ENCODE measurements around the gene BCL2L15.

Gene BCL2L15

DNA sequence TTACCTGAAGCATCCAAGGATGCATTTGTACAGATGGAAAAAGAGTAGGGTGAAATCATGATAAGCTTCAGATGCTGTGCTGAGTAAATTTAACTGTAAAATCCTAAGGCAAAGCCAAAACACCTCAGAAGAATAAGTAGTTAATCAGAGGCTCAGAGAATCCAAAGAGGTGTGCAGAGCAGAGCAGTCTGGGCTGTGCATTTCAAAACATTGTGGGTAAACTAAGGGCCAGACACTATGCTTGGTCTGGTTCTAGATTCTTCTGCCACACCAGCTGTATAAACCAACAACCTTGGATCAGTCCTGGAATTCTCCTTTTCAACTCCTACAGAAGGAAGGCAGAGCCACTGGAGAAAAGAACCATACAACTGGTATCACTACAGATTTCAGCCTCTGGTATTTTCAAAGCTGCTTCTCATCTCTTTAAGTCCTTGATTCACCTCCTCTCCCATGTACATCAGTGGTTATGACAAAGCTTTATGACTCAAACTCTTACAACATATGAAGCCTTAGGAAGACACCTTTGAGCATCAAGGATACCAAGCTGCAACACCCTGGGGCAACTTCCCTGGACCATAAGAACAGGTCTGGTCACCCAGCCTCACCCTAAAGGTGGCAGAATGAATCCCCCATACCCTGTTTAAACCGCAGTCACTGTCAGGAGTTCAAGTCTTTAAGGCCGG, 30.2 kb upstream of the BCL2L15 start:
- no peak for ATAC-seq
- TF ChIP-seq, protein P1, sequence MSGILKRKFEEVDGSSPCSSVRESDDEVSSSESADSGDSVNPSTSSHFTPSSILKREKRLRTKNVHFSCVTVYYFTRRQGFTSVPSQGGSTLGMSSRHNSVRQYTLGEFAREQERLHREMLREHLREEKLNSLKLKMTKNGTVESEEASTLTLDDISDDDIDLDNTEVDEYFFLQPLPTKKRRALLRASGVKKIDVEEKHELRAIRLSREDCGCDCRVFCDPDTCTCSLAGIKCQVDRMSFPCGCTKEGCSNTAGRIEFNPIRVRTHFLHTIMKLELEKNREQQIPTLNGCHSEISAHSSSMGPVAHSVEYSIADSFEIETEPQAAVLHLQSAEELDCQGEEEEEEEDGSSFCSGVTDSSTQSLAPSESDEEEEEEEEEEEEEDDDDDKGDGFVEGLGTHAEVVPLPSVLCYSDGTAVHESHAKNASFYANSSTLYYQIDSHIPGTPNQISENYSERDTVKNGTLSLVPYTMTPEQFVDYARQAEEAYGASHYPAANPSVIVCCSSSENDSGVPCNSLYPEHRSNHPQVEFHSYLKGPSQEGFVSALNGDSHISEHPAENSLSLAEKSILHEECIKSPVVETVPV (CRISPR knock-in tag; IDR thresholded peaks at IDR 0.05) = no peak

DNA sequence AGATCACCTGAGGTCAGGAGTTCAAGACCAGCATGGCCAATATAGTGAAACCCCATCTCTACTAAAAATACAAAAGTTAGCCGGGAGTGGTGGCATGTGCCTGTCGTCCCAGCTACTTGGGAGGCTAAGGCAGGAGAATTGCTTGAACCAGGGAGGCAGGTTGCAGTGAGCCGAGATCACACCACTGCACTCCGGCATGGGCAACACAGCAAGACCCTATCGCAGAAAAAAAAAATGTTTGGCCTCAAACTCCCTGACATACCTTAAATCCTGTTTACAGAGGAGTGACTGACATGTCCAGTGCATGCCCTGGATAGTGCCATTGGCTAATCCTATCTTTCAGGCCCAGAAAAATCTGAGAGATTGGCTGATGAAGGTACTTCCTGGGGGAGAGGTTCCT, 29.6 kb upstream of the BCL2L15 start:
- ATAC-seq = no peak
- TF ChIP-seq, protein P1 (CRISPR knock-in tag; IDR thresholded peaks at IDR 0.05) = no peak
- TF ChIP-seq TOX (CRISPR knock-in tag; IDR thresholded peaks at IDR 0.05; ENCODE audit: borderline replicate concordance) = no peak
- no peak for TF ChIP-seq RARB (CRISPR knock-in tag; IDR thresholded peaks at IDR 0.05)
- no peak for TF ChIP-seq ZNF70 (CRISPR knock-in tag; IDR thresholded peaks at IDR 0.05)
- TF ChIP-seq PPARA (CRISPR knock-in tag; IDR thresholded peaks at IDR 0.05; ENCODE audit: borderline replicate concordance) = no peak
- no peak for TF ChIP-seq ZC3H10 (CRISPR knock-in tag; IDR thresholded peaks at IDR 0.05)
- TF ChIP-seq, protein P2, sequence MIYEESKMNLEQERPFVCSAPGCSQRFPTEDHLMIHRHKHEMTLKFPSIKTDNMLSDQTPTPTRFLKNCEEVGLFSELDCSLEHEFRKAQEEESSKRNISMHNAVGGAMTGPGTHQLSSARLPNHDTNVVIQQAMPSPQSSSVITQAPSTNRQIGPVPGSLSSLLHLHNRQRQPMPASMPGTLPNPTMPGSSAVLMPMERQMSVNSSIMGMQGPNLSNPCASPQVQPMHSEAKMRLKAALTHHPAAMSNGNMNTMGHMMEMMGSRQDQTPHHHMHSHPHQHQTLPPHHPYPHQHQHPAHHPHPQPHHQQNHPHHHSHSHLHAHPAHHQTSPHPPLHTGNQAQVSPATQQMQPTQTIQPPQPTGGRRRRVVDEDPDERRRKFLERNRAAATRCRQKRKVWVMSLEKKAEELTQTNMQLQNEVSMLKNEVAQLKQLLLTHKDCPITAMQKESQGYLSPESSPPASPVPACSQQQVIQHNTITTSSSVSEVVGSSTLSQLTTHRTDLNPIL (CRISPR knock-in tag; IDR thresholded peaks at IDR 0.05; ENCODE audit: low read depth) = no peak
- no peak for TF ChIP-seq ZFP3 (CRISPR knock-in tag; IDR thresholded peaks at IDR 0.05)
- no peak for TF ChIP-seq SNAI2 (CRISPR knock-in tag; IDR thresholded peaks at IDR 0.05)
- TF ChIP-seq CSDC2 (CRISPR knock-in tag; IDR thresholded peaks at IDR 0.05) = no peak
- TF ChIP-seq, protein P3, sequence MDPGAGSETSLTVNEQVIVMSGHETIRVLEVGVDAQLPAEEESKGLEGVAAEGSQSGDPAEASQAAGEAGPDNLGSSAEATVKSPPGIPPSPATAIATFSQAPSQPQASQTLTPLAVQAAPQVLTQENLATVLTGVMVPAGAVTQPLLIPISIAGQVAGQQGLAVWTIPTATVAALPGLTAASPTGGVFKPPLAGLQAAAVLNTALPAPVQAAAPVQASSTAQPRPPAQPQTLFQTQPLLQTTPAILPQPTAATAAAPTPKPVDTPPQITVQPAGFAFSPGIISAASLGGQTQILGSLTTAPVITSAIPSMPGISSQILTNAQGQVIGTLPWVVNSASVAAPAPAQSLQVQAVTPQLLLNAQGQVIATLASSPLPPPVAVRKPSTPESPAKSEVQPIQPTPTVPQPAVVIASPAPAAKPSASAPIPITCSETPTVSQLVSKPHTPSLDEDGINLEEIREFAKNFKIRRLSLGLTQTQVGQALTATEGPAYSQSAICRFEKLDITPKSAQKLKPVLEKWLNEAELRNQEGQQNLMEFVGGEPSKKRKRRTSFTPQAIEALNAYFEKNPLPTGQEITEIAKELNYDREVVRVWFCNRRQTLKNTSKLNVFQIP (CRISPR knock-in tag; IDR thresholded peaks at IDR 0.05; ENCODE audit: borderline replicate concordance, low read depth) = no peak
- TF ChIP-seq TCF4 (CRISPR knock-in tag; IDR thresholded peaks at IDR 0.05; ENCODE audit: borderline replicate concordance) = no peak
- TF ChIP-seq GLIS3 (CRISPR knock-in tag; IDR thresholded peaks at IDR 0.05) = no peak
- no peak for TF ChIP-seq BACH2 (CRISPR knock-in tag; IDR thresholded peaks at IDR 0.05; ENCODE audit: borderline replicate concordance)
- TF ChIP-seq ZNF8 (CRISPR knock-in tag; IDR thresholded peaks at IDR 0.05) = no peak

DNA sequence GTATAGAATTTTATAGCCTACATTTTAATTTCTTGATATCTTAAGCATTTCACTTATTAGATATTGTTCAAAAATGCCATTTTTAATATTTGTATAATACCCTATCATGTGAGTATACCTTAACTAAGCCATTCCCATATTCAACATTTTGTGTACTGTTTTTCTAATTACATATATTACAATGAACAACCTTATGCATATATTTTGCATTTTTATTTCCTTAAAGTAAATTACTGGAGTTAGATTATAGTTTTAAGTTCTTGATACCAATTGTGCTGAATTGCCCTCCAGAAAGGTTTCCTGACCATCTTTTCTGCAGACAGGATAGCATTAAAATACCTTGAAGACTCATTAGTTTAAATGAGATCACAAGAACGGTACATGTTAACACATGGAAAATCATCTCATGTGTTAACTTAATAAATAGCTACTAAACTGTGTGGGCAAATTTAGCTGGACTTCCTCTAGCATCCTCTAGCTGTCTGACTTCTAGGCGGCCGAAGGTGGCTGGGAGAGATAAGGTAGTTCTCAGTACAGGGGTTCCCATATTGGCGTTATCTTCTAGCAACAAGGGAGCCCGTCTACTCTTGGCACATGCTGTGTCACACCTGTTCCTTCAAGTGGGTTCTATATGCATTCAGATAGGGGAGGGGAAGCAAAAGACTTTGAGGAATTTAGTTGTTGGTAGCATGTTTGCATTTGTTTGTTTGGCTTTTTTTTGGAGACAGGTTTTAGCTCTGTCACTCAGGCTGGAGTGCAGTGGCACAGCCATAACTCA, 26.7 kb upstream of the BCL2L15 start:
- no peak for ATAC-seq
- no peak for TF ChIP-seq ESRRG (CRISPR knock-in tag; IDR thresholded peaks at IDR 0.05)
- no peak for TF ChIP-seq BACH2 (CRISPR knock-in tag; IDR thresholded peaks at IDR 0.05; ENCODE audit: borderline replicate concordance)
- TF ChIP-seq, protein P4, sequence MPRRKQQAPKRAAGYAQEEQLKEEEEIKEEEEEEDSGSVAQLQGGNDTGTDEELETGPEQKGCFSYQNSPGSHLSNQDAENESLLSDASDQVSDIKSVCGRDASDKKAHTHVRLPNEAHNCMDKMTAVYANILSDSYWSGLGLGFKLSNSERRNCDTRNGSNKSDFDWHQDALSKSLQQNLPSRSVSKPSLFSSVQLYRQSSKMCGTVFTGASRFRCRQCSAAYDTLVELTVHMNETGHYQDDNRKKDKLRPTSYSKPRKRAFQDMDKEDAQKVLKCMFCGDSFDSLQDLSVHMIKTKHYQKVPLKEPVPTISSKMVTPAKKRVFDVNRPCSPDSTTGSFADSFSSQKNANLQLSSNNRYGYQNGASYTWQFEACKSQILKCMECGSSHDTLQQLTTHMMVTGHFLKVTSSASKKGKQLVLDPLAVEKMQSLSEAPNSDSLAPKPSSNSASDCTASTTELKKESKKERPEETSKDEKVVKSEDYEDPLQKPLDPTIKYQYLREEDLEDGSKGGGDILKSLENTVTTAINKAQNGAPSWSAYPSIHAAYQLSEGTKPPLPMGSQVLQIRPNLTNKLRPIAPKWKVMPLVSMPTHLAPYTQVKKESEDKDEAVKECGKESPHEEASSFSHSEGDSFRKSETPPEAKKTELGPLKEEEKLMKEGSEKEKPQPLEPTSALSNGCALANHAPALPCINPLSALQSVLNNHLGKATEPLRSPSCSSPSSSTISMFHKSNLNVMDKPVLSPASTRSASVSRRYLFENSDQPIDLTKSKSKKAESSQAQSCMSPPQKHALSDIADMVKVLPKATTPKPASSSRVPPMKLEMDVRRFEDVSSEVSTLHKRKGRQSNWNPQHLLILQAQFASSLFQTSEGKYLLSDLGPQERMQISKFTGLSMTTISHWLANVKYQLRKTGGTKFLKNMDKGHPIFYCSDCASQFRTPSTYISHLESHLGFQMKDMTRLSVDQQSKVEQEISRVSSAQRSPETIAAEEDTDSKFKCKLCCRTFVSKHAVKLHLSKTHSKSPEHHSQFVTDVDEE (CRISPR knock-in tag; IDR thresholded peaks at IDR 0.05) = no peak
- no peak for TF ChIP-seq PPARA (CRISPR knock-in tag; IDR thresholded peaks at IDR 0.05; ENCODE audit: borderline replicate concordance)
- TF ChIP-seq, protein P5, sequence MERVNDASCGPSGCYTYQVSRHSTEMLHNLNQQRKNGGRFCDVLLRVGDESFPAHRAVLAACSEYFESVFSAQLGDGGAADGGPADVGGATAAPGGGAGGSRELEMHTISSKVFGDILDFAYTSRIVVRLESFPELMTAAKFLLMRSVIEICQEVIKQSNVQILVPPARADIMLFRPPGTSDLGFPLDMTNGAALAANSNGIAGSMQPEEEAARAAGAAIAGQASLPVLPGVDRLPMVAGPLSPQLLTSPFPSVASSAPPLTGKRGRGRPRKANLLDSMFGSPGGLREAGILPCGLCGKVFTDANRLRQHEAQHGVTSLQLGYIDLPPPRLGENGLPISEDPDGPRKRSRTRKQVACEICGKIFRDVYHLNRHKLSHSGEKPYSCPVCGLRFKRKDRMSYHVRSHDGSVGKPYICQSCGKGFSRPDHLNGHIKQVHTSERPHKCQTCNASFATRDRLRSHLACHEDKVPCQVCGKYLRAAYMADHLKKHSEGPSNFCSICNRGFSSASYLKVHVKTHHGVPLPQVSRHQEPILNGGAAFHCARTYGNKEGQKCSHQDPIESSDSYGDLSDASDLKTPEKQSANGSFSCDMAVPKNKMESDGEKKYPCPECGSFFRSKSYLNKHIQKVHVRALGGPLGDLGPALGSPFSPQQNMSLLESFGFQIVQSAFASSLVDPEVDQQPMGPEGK (CRISPR knock-in tag; IDR thresholded peaks at IDR 0.05; ENCODE audit: borderline replicate concordance) = no peak
- no peak for TF ChIP-seq ZFP30 (CRISPR knock-in tag; IDR thresholded peaks at IDR 0.05)
- no peak for TF ChIP-seq GLIS3 (CRISPR knock-in tag; IDR thresholded peaks at IDR 0.05)
- TF ChIP-seq ISL1 (CRISPR knock-in tag; IDR thresholded peaks at IDR 0.05) = no peak
- TF ChIP-seq ZC3H10 (CRISPR knock-in tag; IDR thresholded peaks at IDR 0.05) = no peak
- TF ChIP-seq ZNF8 (CRISPR knock-in tag; IDR thresholded peaks at IDR 0.05) = no peak
- TF ChIP-seq TCF4 (CRISPR knock-in tag; IDR thresholded peaks at IDR 0.05; ENCODE audit: borderline replicate concordance) = no peak

Measured in SK-N-SH treated with all-trans-retinoic acid at 6 μM for 48 hours (cell line).